Left lobe of liver (tissue), 2 donors: ENCODE measurements around the gene GRM4. TPM values are rescaled to one million over a fixed set of nuclear protein-coding genes. Genes with fewer than 3 reads are reported as not detected.
"Not testable (repeated sequence)": the region's sequence is repeated elsewhere in the genome, so short reads cannot be mapped to it uniquely, and the experiment has no call there.

ENCODE experiments used
- ATAC-seq: fragments of 200-7000 bp; cut with Tn5 transposase; one replicate; pipeline ENCODE4 v1.9.1; 2020; ENCODE audit warnings: mild to moderate bottlenecking, moderate library complexity
- DNase-seq: peaks from one replicate; pipeline ENCODE4 v3.0.0-alpha.2; 2020; ENCODE audit warnings: low spot score
- total RNA-seq: library from RNA; stranded (reverse); gene quantifications from one replicate; pipeline ENCODE4 v1.2.1, GENCODE V29; 2021
- donor health status: DM: no; HTN: no; CAD: no; lungs with moderate emphysema.
- donor health status: DM: no; HTN: yes; CAD: no.

The GRM4 gene
- total RNA-seq = not detected

DNA sequence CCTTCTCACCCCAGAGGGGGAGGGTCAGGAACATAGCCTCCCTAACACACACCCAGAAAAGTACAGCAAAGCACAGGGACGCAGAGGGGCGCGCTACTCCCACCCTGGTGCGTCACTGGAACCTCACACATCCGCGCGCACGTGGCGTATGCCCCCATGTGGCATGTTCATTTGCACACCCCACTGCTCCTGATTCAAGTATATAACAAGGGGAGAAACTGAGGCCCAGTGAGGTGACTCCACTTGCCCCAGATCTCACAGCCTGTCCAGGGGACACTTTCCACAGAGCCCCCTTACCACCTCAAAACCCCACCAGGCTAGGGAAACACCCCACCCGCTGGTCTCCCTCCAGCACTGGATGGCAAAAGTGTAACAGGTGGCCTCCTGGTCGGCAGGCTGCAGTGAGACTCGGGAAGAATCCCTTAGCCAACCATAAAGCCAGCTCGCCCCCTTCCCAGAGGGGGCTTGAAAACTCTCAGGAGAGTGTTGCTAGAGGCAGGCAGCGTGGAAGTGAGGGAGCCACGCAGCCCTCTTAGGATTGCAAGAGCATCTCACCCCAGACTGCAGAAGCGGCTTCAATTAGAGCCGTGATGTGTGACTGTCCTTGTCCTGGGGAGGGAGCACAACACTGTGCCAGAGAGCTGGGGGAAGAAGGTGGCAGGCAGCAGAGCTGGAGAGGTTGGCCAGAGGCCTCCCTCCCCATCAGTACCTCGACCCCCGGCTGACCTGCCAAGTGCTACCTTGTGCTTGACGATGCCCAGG, at the start of gene GRM4:
Gene GRM4, minus strand, starts transcription at position 67 of the 762 bp plus-strand sequence. CDS start 12,591 bp downstream, outside the sequence.
- ATAC-seq = no peak
- DNase-seq = no peak

- no peak for DNase-seq
- no peak for ATAC-seq
Measured at GRCh38 chr6:34194772-34195171, 48.9 kb upstream of the GRM4 start.

DNA sequence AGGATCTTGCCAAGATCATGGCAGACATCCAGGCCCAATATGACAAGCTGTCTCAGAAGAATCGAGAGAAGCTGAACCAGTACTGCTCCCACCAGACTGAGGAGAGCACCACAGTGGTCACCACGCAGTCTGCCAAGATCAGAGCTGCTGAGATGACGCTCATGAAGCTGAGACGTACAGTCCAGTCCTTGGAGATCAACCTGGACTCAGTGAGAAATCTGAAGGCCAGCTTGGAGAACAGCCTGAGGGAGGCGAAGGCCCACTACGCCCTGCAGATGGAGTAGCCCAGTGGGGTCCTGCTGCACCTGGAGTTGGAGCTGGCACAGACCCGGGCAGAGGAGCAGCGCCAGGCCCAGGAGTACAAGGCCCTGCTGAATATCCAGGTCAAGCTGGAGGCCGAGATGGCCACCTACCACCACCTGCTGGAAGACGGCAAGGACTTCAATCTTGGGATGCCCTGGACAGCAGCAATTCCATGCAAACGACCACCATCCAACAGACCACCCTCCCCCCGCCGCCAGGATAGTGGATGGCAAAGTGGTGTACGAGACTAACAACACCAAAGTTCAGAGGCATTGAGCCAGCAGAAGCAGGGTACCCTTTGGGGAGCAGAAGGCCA, 44.7 kb upstream of the GRM4 start:
- ATAC-seq = no peak
- no peak for DNase-seq

DNA sequence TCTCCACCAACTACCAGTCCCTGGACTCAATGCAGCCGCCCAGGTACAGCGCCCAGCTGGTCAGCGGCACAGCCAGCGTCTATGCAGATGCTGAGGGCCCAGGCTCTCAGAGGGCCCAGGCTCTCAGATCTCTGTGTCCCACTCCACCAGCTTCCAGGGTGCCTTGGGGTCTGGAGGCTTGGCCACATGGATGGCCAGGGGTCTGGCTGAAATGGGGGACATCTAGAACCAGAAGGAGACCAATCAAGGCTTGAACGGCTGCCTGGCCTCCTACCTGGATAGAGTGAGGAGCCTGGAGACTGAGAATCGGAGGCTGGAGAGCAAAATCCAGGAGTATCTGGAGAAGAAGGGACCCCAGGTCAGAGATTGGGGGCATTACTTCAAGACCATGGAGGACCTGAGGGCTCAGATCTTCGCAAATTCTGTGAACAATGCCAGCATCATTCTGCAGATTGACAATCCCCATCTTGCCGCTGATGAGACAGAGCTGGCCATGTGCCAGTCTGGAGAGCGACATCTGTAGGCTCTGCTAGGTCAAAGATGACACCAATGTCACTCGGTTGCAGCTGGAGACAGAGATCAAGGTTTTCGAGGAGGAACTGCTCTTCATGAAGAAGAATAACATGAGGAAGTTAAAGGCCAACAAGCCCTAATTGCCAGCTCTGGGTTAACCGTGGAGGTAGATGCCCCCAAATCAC, 44.1 kb upstream of the GRM4 start:
- no peak for ATAC-seq
- no peak for DNase-seq

- peak; percentile 34 for DNase-seq
- ATAC-seq = not testable (repeated sequence)
Measured at GRCh38 chr6:34184726-34185125, 38.8 kb upstream of the GRM4 start.

DNA sequence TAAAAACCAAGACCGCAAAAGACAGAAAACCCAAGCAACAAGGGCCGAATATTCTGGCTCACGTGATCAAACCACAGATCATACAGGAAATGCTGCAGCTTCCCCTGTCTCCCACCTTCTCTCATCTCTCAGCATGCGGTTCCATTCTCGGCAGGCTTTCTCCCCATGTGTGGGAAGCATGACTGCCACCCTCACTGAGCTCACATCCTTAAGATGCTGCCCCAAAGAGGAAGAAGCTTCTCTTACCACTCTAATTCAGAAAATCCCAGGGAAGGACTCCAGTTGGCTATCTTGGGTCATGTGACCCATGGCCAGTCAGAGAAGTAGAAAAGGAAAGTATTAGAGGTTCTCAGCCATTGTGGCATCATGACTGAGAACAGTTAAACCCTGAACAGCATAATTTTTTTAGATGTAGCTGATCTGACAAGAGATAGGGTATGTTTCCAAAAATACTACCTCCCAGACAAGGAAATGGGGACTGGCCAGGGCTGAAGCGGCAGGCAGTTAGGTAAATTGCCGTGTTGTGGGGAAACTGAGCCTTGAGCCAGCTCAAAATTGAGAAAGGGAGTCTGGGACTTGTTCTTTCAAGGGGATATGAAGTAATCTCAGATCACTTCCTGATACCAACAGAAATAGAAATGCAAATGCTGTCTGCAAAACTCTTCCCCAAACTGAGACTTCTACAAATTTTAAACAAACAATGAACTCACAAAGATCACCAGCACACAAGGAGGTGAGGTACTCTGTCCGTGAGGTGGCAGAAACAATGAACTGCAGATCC, 37.1 kb upstream of the GRM4 start:
- ATAC-seq = no peak
- peak; percentile 39 for DNase-seq

DNA sequence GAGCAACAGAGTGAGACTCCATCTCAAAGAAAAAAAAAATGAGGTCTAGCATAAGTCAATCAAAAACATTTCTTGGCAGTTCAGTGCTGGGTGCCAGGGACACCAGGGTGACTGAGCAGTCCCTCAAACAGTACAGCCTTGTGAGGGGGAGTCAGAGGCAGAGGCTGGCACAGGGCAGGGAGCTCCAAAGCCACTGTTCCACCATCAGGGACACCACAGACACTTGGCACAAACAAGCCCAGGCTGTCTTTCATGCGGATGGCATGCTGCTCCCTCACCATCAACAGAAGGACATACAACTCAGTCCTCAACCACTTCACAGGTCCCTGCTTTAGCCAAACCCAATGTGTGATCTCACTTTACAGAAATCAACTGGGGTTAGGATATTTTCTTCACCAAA, 36.0 kb upstream of the GRM4 start:
- DNase-seq (peak; percentile 33), ATAC-seq (no peak)

DNA sequence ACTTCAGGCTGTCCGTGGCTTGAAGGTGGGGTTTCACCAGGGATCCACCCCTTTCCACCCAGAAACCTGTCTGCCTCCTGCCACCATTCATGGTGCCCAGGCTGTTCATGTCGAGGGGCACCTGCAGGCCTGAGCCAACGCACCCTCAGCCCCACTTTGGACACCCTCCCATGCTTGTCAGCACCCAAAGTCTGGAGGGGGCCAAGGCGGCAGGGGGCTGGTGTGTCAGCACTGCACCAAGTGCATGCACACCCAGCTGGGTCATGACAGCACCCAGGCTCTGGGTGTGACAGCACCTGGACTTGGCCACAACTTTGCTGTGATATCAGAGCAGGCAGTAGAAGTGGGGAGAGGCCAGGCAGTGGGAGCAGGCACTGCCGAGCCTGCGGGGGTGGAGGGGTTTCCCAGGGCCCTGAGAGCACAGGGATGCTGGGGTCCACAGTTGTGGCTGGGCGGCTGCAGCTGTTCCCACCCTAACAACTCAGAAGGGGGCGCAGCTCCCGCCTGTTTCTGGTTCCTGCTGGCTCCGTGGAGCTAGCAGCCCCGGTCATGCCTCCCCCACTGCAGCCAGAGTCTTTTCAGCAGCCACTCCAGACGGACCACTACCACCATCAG, 33.3 kb upstream of the GRM4 start:
- no peak for ATAC-seq
- DNase-seq = peak; percentile 34

DNA sequence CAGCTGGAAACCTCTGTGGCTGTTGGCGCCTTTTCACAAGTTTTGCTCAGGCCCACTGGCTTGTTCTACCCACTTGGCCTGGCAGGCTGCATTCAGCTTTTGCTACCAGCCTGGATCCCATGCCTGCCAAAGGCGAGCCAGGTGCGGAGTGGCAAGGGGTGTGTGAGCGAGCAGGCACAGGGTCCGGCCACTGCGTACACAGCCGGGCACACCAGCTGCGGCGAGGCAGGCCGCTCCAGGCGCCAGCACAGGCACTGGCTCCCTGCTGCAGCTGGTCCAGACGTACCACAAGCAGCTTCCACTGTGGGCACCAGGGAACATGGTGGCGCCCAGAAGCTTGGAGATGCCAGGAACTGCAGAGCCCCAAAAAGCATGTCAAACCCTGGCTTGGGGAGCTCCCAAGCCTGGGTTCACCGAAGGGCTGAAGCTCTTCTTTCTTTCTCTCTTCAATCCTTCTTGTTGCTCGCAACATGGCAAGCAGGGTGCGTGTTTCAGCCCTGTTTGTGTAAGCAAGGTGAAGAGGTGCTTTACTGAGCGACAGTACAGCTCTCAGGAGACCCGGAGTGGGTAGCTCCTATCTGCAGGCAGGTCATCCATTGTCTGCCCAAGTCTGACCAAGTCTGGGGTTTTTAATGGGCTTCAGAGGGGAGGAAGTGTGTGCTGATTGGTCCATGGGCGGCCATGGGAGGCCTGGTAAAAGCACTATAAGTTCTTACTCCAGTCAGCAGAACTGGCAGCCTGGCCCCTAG, 32.6 kb upstream of the GRM4 start:
- ATAC-seq (no peak), DNase-seq (peak; percentile 37)

- ATAC-seq (no peak), DNase-seq (no peak)
Measured at GRCh38 chr6:34177181-34177591, 31.3 kb upstream of the GRM4 start.

DNA sequence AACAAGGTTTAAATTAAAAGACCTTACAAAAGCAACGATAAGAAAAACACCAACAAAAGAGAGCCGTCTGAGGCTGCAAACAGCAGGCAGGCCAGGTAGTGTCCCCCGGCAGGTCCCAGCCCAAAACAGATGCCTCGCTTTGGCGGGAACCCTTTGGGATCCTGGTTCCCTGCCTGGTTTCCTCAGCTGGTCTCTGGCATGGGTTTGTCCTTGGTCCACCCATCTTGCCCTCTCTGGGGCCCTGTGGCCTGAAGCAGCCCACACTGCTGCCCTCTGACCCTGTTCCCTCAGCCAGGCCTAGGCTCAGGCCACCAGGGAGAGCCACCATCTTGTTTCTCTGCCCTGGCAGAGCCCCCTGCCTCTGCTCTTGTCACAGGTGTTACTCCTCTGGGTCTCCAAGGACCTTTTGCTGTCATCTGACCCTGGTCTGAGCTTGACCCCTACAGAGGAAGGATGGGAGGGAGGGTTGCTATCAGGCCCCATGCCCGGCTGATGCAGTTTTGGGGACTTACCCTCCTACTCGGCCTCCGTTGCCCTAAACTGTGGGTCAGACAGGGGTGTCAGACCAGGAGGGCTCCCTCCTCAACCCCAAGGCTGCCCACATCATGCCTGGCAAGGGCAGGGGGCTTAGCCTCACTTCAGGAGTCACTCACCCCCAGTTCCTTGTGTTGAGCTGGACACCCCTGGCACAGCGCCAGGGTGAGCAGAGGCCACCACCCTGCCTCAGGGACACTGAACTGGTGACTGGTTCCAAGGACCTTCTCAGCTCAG, 30.6 kb upstream of the GRM4 start:
- DNase-seq (peak; percentile 31), ATAC-seq (no peak)

DNA sequence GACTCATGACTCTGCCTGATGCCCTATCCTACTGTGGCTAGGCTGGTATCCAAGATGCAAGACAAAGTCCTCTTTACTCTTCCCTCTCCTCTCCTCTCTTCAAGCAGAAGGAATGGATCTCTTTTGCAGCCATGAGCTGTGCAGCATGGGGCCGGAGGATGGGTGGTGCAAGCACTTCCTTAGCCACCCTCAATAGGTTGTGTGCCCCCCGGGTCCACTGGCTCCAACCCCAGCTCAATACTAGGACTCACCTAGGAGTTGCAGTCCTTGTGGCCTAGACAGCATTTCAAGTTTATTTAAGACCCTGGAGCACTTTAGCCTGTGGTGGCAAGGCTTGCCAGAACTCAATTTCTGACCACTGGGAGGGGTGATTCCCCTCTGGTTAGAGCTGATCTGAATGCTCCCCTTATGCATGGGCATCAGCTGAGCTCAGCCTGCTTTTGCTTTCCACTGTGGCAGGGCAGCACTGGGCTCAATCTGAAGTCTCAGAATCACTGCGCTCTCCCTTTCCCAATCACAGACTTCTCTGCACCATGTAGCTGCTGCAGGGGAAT, 29.0 kb upstream of the GRM4 start:
- DNase-seq (peak; percentile 19), ATAC-seq (no peak)

DNA sequence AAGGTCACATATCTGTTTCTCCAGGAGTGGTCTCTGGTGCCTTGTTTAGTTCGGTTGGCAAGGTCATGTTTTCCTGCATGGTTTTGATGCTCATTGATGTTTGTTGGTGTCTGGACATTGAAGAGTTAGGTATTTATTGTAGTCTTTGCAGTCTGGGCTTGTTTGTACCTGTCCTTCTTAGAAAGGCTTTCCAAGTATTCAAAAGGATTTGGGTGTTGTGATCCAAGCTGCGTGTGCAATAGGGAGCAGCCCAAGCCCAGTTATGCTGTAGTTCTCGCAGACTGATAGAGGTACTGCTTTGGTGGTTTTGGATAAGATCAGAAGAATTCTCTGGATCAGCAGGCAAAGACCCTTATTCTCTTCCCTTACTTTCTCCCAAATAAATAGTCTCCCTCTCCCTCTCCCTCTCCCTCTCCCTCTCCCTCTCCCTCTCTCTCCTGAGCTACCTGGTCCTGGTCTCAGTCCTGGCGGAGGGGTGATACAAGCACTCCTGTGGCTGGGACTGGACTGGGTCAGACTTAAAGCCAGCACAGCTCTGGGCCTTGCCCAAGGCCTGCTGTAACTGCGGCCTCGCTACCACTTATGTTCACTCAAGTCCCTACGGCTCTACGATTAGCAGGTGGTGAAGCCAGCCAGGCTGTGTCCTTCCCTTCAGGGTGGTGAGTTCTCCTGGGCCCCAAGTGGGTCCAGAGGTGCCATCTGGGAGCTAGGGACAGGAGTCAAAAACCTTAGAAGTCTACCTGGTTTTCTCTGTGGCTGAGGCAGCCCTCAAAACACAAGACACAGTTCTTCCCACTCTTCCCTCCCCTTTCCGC, 27.3 kb upstream of the GRM4 start:
- DNase-seq (peak; percentile 18), ATAC-seq (no peak)

DNA sequence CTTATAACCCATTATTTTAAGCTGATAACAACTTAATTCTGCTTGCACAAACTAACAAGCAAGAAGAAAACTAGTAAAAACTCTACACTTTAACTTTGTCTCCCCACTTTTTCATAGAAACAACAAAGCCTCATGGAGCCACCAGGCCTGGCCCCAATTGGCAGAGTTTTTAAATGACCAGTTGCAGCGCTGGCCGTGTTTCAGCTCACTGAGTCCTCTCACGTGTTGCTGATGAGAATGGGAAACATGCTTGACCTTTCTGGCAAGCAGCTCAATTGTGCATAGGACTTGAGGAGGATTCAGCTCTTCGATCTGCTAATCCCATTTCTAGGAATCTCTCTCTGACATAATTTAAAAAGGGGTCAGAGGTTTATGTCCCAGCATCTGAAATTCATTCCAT, 24.5 kb upstream of the GRM4 start:
- ATAC-seq = no peak
- peak; percentile 6 for DNase-seq

- ATAC-seq (no peak), DNase-seq (no peak)
Measured at GRCh38 chr6:34169897-34170296, 24.0 kb upstream of the GRM4 start.

- DNase-seq = no peak
- no peak for ATAC-seq
Measured at GRCh38 chr6:34161857-34162515, 16.1 kb upstream of the GRM4 start.

DNA sequence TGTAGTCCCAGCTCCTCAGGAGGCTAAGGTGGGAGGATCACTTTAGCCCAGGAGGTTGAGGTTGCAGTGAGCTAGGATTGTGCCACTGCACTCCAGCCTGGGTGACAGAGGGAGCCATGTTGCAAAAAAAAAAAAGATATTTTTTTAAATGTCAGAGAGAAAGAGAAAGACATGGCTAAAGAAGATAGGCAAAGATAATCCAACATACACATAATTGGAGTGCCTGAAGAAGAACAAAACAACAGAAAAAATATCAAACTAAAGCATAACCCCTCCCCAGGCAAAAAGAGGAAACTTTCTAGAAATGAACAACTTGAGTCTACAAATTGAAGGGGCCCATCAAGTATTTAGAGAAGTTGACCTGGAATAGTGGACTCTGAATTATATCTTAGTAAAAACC, 14.0 kb upstream of the GRM4 start:
- ATAC-seq = no peak
- DNase-seq = no peak

DNA sequence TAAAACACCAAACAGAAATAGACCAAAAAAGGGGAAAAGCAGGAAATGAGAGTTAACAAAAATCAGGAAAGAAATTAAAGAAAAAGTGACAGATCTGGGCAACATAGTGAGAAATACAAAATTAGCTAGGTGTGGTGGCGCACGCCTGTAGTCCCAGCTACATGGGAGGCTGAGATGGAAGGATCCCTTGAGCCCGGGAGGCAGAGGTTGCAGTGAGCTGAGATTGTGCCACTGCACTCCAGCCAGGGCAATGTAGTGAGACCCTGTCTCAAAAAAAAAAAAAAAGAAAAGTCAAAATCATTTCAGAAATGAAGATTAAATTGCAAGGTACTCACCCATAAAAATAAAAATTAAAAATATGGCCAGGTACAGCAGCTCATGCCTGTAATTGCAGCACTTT, 13.0 kb upstream of the GRM4 start:
- no peak for ATAC-seq
- no peak for DNase-seq
